ENCODE data around the gene CANT1.

Gene CANT1

GRCh38 chr17:79009397-79010303 lies at the start of gene CANT1:
TSS of gene CANT1 (minus strand) at chr17:79009764. CDS start at chr17:78997622, 12,142 bp downstream.
- peaks cover 40 to 50% of the 10 kb centered on the region in 2 donors for H3K4me1 ChIP-seq (ENCODE audit: control insufficient read depth in 2 of 2, insufficient read depth in 2 of 2, low read length in 2 of 2)

GRCh38 chr17:79057737-79058385 lies 48.3 kb upstream of the CANT1 start:
- Histone ChIP-seq H3K36me3 (ENCODE audit: control insufficient read depth in 2 of 2, insufficient read depth in 2 of 2, low read length in 2 of 2) (no peaks in the 10 kb centered on the region), H3K27me3 (ENCODE audit: control insufficient read depth in 2 of 2, insufficient read depth in 2 of 2, low read length in 2 of 2) (no peaks in the 10 kb centered on the region), H3K4me3 (ENCODE audit: low read length in 2 of 2) (no peak overlapping the region), H3K4me1 (ENCODE audit: control insufficient read depth in 2 of 2, insufficient read depth in 2 of 2, low read length in 2 of 2) (no peaks in the 10 kb centered on the region), H3K27ac (ENCODE audit: low read depth in 2 of 2, low read length in 2 of 2) (no peak overlapping the region), H3K9ac (ENCODE audit: low read depth in 1 of 2, low read length in 2 of 2) (no peak overlapping the region), H3K9me3 (ENCODE audit: control insufficient read depth in 2 of 2, low read length in 2 of 2) (no peaks in the 10 kb centered on the region)

More at GRCh38 chr17:79009397-79010303, at the start of gene CANT1:
- peak within 1 kb of the TSS; percentile 95 to 99 for H3K4me3 ChIP-seq (ENCODE audit: low read length in 2 of 2)
- peak within 1 kb of the TSS; percentile 97 to 98 for H3K9ac ChIP-seq (ENCODE audit: low read depth in 1 of 2, low read length in 2 of 2)
- H3K9me3 ChIP-seq (ENCODE audit: control insufficient read depth in 2 of 2, low read length in 2 of 2), result no peaks in the 10 kb centered on the region
- peak within 1 kb of the TSS; percentile 92 to 93 for H3K27ac ChIP-seq (ENCODE audit: low read depth in 2 of 2, low read length in 2 of 2)
- peaks cover 3 to 9% of the 10 kb centered on the region in 2 donors for H3K36me3 ChIP-seq (ENCODE audit: control insufficient read depth in 2 of 2, insufficient read depth in 2 of 2, low read length in 2 of 2)
- H3K27me3 ChIP-seq (ENCODE audit: control insufficient read depth in 2 of 2, insufficient read depth in 2 of 2, low read length in 2 of 2), result no peaks in the 10 kb centered on the region

GRCh38 chr17:79055197-79055596 lies 45.6 kb upstream of the CANT1 start:
- Histone ChIP-seq H3K27me3 (ENCODE audit: control insufficient read depth in 2 of 2, insufficient read depth in 2 of 2, low read length in 2 of 2) (no peaks in the 10 kb centered on the region), H3K9ac (ENCODE audit: low read depth in 1 of 2, low read length in 2 of 2) (no peak overlapping the region), H3K36me3 (ENCODE audit: control insufficient read depth in 2 of 2, insufficient read depth in 2 of 2, low read length in 2 of 2) (no peaks in the 10 kb centered on the region), H3K4me1 (ENCODE audit: control insufficient read depth in 2 of 2, insufficient read depth in 2 of 2, low read length in 2 of 2) (no peaks in the 10 kb centered on the region), H3K27ac (ENCODE audit: low read depth in 2 of 2, low read length in 2 of 2) (no peak overlapping the region), H3K4me3 (ENCODE audit: low read length in 2 of 2) (no peak overlapping the region), H3K9me3 (ENCODE audit: control insufficient read depth in 2 of 2, low read length in 2 of 2) (no peaks in the 10 kb centered on the region)

GRCh38 chr17:79054200-79054960 lies 44.8 kb upstream of the CANT1 start:
- Histone ChIP-seq H3K27ac (ENCODE audit: low read depth in 2 of 2, low read length in 2 of 2) (no peak overlapping the region), H3K9me3 (ENCODE audit: control insufficient read depth in 2 of 2, low read length in 2 of 2) (no peaks in the 10 kb centered on the region), H3K4me3 (ENCODE audit: low read length in 2 of 2) (no peak overlapping the region)

GRCh38 chr17:79053251-79053925 lies 43.8 kb upstream of the CANT1 start:
- no peaks in the 10 kb centered on the region for H3K36me3 ChIP-seq (ENCODE audit: control insufficient read depth in 2 of 2, insufficient read depth in 2 of 2, low read length in 2 of 2)
- H3K27ac ChIP-seq (ENCODE audit: low read depth in 2 of 2, low read length in 2 of 2), result no peak overlapping the region
- no peak overlapping the region for H3K9ac ChIP-seq (ENCODE audit: low read depth in 1 of 2, low read length in 2 of 2)
- no peaks in the 10 kb centered on the region for H3K4me1 ChIP-seq (ENCODE audit: control insufficient read depth in 2 of 2, insufficient read depth in 2 of 2, low read length in 2 of 2)
- H3K9me3 ChIP-seq (ENCODE audit: control insufficient read depth in 2 of 2, low read length in 2 of 2), result no peaks in the 10 kb centered on the region
- H3K4me3 ChIP-seq (ENCODE audit: low read length in 2 of 2), result no peak overlapping the region
- no peaks in the 10 kb centered on the region for H3K27me3 ChIP-seq (ENCODE audit: control insufficient read depth in 2 of 2, insufficient read depth in 2 of 2, low read length in 2 of 2)

More at GRCh38 chr17:79054200-79054960, 44.8 kb upstream of the CANT1 start:
- Histone ChIP-seq H3K27me3 (ENCODE audit: control insufficient read depth in 2 of 2, insufficient read depth in 2 of 2, low read length in 2 of 2) (no peaks in the 10 kb centered on the region), H3K36me3 (ENCODE audit: control insufficient read depth in 2 of 2, insufficient read depth in 2 of 2, low read length in 2 of 2) (no peaks in the 10 kb centered on the region), H3K4me1 (ENCODE audit: control insufficient read depth in 2 of 2, insufficient read depth in 2 of 2, low read length in 2 of 2) (no peaks in the 10 kb centered on the region), H3K9ac (ENCODE audit: low read depth in 1 of 2, low read length in 2 of 2) (no peak overlapping the region)

GRCh38 chr17:79052131-79052530 lies 42.6 kb upstream of the CANT1 start:
- H3K4me3 ChIP-seq (ENCODE audit: low read length in 2 of 2), result no peak overlapping the region
- H3K9ac ChIP-seq (ENCODE audit: low read depth in 1 of 2, low read length in 2 of 2), result no peak overlapping the region
- no peaks in the 10 kb centered on the region for H3K27me3 ChIP-seq (ENCODE audit: control insufficient read depth in 2 of 2, insufficient read depth in 2 of 2, low read length in 2 of 2)
- H3K36me3 ChIP-seq (ENCODE audit: control insufficient read depth in 2 of 2, insufficient read depth in 2 of 2, low read length in 2 of 2), result no peaks in the 10 kb centered on the region
- H3K4me1 ChIP-seq (ENCODE audit: control insufficient read depth in 2 of 2, insufficient read depth in 2 of 2, low read length in 2 of 2), result no peaks in the 10 kb centered on the region
- H3K27ac ChIP-seq (ENCODE audit: low read depth in 2 of 2, low read length in 2 of 2), result no peak overlapping the region
- H3K9me3 ChIP-seq (ENCODE audit: control insufficient read depth in 2 of 2, low read length in 2 of 2), result no peaks in the 10 kb centered on the region

GRCh38 chr17:79051306-79051705 lies 41.7 kb upstream of the CANT1 start:
- no peak overlapping the region for H3K4me3 ChIP-seq (ENCODE audit: low read length in 2 of 2)
- H3K27ac ChIP-seq (ENCODE audit: low read depth in 2 of 2, low read length in 2 of 2), result no peak overlapping the region
- no peaks in the 10 kb centered on the region for H3K9me3 ChIP-seq (ENCODE audit: control insufficient read depth in 2 of 2, low read length in 2 of 2)
- no peaks in the 10 kb centered on the region for H3K36me3 ChIP-seq (ENCODE audit: control insufficient read depth in 2 of 2, insufficient read depth in 2 of 2, low read length in 2 of 2)
- H3K4me1 ChIP-seq (ENCODE audit: control insufficient read depth in 2 of 2, insufficient read depth in 2 of 2, low read length in 2 of 2), result no peaks in the 10 kb centered on the region
- H3K27me3 ChIP-seq (ENCODE audit: control insufficient read depth in 2 of 2, insufficient read depth in 2 of 2, low read length in 2 of 2), result no peaks in the 10 kb centered on the region
- no peak overlapping the region for H3K9ac ChIP-seq (ENCODE audit: low read depth in 1 of 2, low read length in 2 of 2)

- Histone ChIP-seq H3K36me3 (ENCODE audit: control insufficient read depth in 2 of 2, insufficient read depth in 2 of 2, low read length in 2 of 2) (no peaks in the 10 kb centered on the region), H3K27ac (ENCODE audit: low read depth in 2 of 2, low read length in 2 of 2) (no peak overlapping the region), H3K4me1 (ENCODE audit: control insufficient read depth in 2 of 2, insufficient read depth in 2 of 2, low read length in 2 of 2) (no peaks in the 10 kb centered on the region), H3K27me3 (ENCODE audit: control insufficient read depth in 2 of 2, insufficient read depth in 2 of 2, low read length in 2 of 2) (no peaks in the 10 kb centered on the region), H3K9me3 (ENCODE audit: control insufficient read depth in 2 of 2, low read length in 2 of 2) (no peaks in the 10 kb centered on the region), H3K9ac (ENCODE audit: low read depth in 1 of 2, low read length in 2 of 2) (no peak overlapping the region), H3K4me3 (ENCODE audit: low read length in 2 of 2) (no peak overlapping the region)
These were observed 41.0 kb upstream of the CANT1 start for GRCh38 chr17:79050551-79050950.

- Histone ChIP-seq H3K36me3 (ENCODE audit: control insufficient read depth in 2 of 2, insufficient read depth in 2 of 2, low read length in 2 of 2) (no peaks in the 10 kb centered on the region), H3K9me3 (ENCODE audit: control insufficient read depth in 2 of 2, low read length in 2 of 2) (no peaks in the 10 kb centered on the region), H3K4me3 (ENCODE audit: low read length in 2 of 2) (no peak overlapping the region), H3K27ac (ENCODE audit: low read depth in 2 of 2, low read length in 2 of 2) (no peak overlapping the region), H3K27me3 (ENCODE audit: control insufficient read depth in 2 of 2, insufficient read depth in 2 of 2, low read length in 2 of 2) (no peaks in the 10 kb centered on the region), H3K9ac (ENCODE audit: low read depth in 1 of 2, low read length in 2 of 2) (no peak overlapping the region), H3K4me1 (ENCODE audit: control insufficient read depth in 2 of 2, insufficient read depth in 2 of 2, low read length in 2 of 2) (no peaks in the 10 kb centered on the region)
These were observed 40.3 kb upstream of the CANT1 start for GRCh38 chr17:79049821-79050220.

Data from mucosa of rectum (tissue), 2 donors.